Measurements from ENCODE around the gene SMIM9. TPM values are rescaled to one million over a fixed set of nuclear protein-coding genes. Genes with fewer than 3 reads are reported as not detected.
A peak's percentile ranks its signal among the peaks of the same experiment; 100 is the strongest.

SMIM9 gene
- polyA plus RNA-seq, 3 donors, result not detected

DNA sequence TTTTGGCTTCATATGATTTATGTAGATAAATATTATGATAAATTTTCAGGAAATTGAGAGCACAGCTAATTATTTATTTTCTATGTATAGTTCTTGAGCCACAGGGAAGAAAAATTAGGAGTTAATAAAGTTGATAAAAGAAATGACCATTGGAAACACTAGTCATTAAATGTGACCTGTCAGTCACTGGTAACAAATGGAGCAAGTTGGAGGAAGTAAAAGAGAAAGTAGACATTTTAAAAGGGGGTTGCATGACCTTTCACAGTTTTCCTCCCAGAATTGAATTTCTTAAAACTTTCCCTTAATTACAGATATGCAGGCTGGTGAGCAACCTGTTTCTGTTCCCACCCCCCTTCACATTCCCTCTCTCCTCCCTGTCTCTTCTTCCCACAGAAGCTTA is 5.3 kb downstream of the SMIM9 start:
- H3K36me3 ChIP-seq (replicated peaks in 1 of 2; ENCODE audit: control insufficient read depth in 1 of 2, insufficient read depth in 2 of 2, low read length in 2 of 2), result no peaks in the 10 kb centered on the region
- no peaks in the 10 kb centered on the region for H3K27me3 ChIP-seq (ENCODE audit: control insufficient read depth in 2 of 2, insufficient read depth in 2 of 2, low read length in 2 of 2)
- Mint-ChIP-seq H3K27me3 (ENCODE audit: low read depth in 3 of 3) (peaks cover 0 to 3% (median 0%) of the 10 kb centered on the region in 3 donors), H3K4me3 (no peak overlapping the region), H3K36me3 (no peaks in the 10 kb centered on the region), H3K27ac (peak overlapping the region in 3 of 7 donors; percentile 18 to 82 (median 50)), H3K4me1 (peaks cover 20% of the 10 kb centered on the region), H3K9me3 (peaks cover 0 to 2% (median 0%) of the 10 kb centered on the region in 7 donors)
- no peaks in the 10 kb centered on the region for H3K79me2 ChIP-seq (ENCODE audit: insufficient read depth, low read length)
- peak overlapping the region; percentile 21 for H2AFZ ChIP-seq (ENCODE audit: insufficient read depth, low read depth, low read length, poor library complexity, severe bottlenecking)
- H3K9me3 ChIP-seq (replicated peaks in 1 of 2; ENCODE audit: control insufficient read depth in 1 of 2, insufficient read depth in 1 of 2, low read length in 2 of 2), result no peaks in the 10 kb centered on the region
- TF ChIP-seq, protein P1, sequence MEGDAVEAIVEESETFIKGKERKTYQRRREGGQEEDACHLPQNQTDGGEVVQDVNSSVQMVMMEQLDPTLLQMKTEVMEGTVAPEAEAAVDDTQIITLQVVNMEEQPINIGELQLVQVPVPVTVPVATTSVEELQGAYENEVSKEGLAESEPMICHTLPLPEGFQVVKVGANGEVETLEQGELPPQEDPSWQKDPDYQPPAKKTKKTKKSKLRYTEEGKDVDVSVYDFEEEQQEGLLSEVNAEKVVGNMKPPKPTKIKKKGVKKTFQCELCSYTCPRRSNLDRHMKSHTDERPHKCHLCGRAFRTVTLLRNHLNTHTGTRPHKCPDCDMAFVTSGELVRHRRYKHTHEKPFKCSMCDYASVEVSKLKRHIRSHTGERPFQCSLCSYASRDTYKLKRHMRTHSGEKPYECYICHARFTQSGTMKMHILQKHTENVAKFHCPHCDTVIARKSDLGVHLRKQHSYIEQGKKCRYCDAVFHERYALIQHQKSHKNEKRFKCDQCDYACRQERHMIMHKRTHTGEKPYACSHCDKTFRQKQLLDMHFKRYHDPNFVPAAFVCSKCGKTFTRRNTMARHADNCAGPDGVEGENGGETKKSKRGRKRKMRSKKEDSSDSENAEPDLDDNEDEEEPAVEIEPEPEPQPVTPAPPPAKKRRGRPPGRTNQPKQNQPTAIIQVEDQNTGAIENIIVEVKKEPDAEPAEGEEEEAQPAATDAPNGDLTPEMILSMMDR (IDR thresholded peaks at IDR 0.05), result no peak
- no peak overlapping the region for H3K4me3 ChIP-seq (replicated peaks in 1 of 3; ENCODE audit: low read depth in 2 of 3, low read length in 3 of 3)
- intact Hi-C loops (cut with micrococcal nuclease), result no loop called here
- H4K20me1 ChIP-seq (ENCODE audit: insufficient read depth, low read length), result no peaks in the 10 kb centered on the region
- DNase-seq, result no peak
- H3K4me2 ChIP-seq (replicated peaks; ENCODE audit: extremely low read depth, low read length, poor library complexity, severe bottlenecking), result no peak overlapping the region
- H3K27ac ChIP-seq (ENCODE audit: low read depth in 1 of 2, low read length in 2 of 2), result no peak overlapping the region
- H3K4me1 ChIP-seq (ENCODE audit: control insufficient read depth in 1 of 2, insufficient read depth in 2 of 2, low read length in 2 of 2), result peaks cover 13 to 14% of the 10 kb centered on the region in 2 donors
- H3K9ac ChIP-seq (ENCODE audit: insufficient read depth, low read length, poor library complexity, severe bottlenecking), result no peak overlapping the region

DNA sequence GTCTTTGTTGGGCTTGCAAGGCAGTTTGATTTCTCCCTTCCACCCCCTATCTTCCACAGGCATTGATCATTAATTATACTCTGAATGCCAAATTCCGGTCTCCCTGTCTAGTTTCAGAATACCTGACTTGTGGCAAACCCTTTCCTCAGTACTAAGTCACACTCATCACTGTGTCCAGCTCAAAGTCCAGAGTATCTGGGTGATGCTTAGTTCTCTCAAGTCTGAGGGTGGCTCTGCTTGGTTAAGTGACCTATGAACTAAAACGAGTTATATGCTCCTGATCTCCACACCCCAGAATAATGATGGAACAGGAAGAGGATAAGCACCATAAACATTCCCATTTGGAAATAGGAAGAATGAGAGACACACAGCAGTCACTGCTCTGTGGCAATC is 6.5 kb downstream of the SMIM9 start:
- intact Hi-C loops (cut with micrococcal nuclease), result no loop called here
- H3K27ac Mint-ChIP-seq, result peak overlapping the region; percentile 11 to 89 (median 67)
- Histone ChIP-seq H4K20me1 (ENCODE audit: insufficient read depth, low read length) (no peaks in the 10 kb centered on the region), H2AFZ (ENCODE audit: insufficient read depth, low read depth, low read length, poor library complexity, severe bottlenecking) (no peak overlapping the region), H3K9ac (ENCODE audit: insufficient read depth, low read length, poor library complexity, severe bottlenecking) (no peak overlapping the region), H3K36me3 (replicated peaks in 1 of 2; ENCODE audit: control insufficient read depth in 1 of 2, insufficient read depth in 2 of 2, low read length in 2 of 2) (no peaks in the 10 kb centered on the region), H3K27me3 (ENCODE audit: control insufficient read depth in 2 of 2, insufficient read depth in 2 of 2, low read length in 2 of 2) (no peaks in the 10 kb centered on the region), H3K79me2 (ENCODE audit: insufficient read depth, low read length) (no peaks in the 10 kb centered on the region), H3K4me2 (replicated peaks; ENCODE audit: extremely low read depth, low read length, poor library complexity, severe bottlenecking) (no peak overlapping the region), H3K4me1 (ENCODE audit: control insufficient read depth in 1 of 2, insufficient read depth in 2 of 2, low read length in 2 of 2) (peaks cover 13 to 14% of the 10 kb centered on the region in 2 donors), H3K9me3 (replicated peaks in 1 of 2; ENCODE audit: control insufficient read depth in 1 of 2, insufficient read depth in 1 of 2, low read length in 2 of 2) (no peaks in the 10 kb centered on the region), H3K4me3 (replicated peaks in 1 of 3; ENCODE audit: low read depth in 2 of 3, low read length in 3 of 3) (no peak overlapping the region), H3K27ac (ENCODE audit: low read depth in 1 of 2, low read length in 2 of 2) (peak overlapping the region in 1 of 2 donors; percentile 71)
- peaks cover 20% of the 10 kb centered on the region for H3K4me1 Mint-ChIP-seq
- no peak for DNase-seq
- H3K36me3 Mint-ChIP-seq, result no peaks in the 10 kb centered on the region
- H3K27me3 Mint-ChIP-seq (ENCODE audit: low read depth in 3 of 3), result peaks cover 0 to 2% (median 0%) of the 10 kb centered on the region in 3 donors
- TF ChIP-seq, protein P1 (IDR thresholded peaks at IDR 0.05), result no peak
- H3K9me3 Mint-ChIP-seq, result peaks cover 0 to 2% (median 0%) of the 10 kb centered on the region in 7 donors
- WGBS (ENCODE audit: insufficient coverage), result no CpG with 5 or more reads among the region's 2 CpGs
- H3K4me3 Mint-ChIP-seq, result no peak overlapping the region

All from CD14-positive monocyte (primary cell).